ENCODE data around the gene DHX8. TPM values are rescaled to one million over a fixed set of nuclear protein-coding genes. Genes with fewer than 3 reads are reported as not detected.

DHX8 gene
- total and polyA plus RNA-seq, 2 experiments from 2014 or later, result 16.4 to 30.7 TPM

GRCh38 chr17:43542859-43543258 is 59.1 kb downstream of the DHX8 start:
- TF ChIP-seq, protein P1, sequence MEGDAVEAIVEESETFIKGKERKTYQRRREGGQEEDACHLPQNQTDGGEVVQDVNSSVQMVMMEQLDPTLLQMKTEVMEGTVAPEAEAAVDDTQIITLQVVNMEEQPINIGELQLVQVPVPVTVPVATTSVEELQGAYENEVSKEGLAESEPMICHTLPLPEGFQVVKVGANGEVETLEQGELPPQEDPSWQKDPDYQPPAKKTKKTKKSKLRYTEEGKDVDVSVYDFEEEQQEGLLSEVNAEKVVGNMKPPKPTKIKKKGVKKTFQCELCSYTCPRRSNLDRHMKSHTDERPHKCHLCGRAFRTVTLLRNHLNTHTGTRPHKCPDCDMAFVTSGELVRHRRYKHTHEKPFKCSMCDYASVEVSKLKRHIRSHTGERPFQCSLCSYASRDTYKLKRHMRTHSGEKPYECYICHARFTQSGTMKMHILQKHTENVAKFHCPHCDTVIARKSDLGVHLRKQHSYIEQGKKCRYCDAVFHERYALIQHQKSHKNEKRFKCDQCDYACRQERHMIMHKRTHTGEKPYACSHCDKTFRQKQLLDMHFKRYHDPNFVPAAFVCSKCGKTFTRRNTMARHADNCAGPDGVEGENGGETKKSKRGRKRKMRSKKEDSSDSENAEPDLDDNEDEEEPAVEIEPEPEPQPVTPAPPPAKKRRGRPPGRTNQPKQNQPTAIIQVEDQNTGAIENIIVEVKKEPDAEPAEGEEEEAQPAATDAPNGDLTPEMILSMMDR (IDR thresholded peaks at IDR 0.05; ENCODE audit: low read depth, low read length), result no peak
- DNase-seq (ENCODE audit: low read depth in 1 of 2, low spot score in 1 of 2), result no peak
- H3K4me1 ChIP-seq (ENCODE audit: low read depth), result peaks cover 9% of the 10 kb centered on the region
- no peak overlapping the region for H3K4me3 ChIP-seq
- H3K27me3 ChIP-seq, result peaks cover 58% of the 10 kb centered on the region
- H3K27ac ChIP-seq, result no peak overlapping the region
- no peaks in the 10 kb centered on the region for H3K36me3 ChIP-seq
- no peaks in the 10 kb centered on the region for H3K9me3 ChIP-seq (ENCODE audit: low read depth)

GRCh38 chr17:43543300-43543699 is 59.5 kb downstream of the DHX8 start:
- no peak overlapping the region for H3K4me3 ChIP-seq
- H3K27me3 ChIP-seq, result peaks cover 63% of the 10 kb centered on the region
- no peaks in the 10 kb centered on the region for H3K9me3 ChIP-seq (ENCODE audit: low read depth)
- no peak for DNase-seq (ENCODE audit: low read depth in 1 of 2, low spot score in 1 of 2)
- TF ChIP-seq, protein P1 (IDR thresholded peaks at IDR 0.05; ENCODE audit: low read depth, low read length), result no peak
- no peak overlapping the region for H3K27ac ChIP-seq
- H3K4me1 ChIP-seq (ENCODE audit: low read depth), result peaks cover 9% of the 10 kb centered on the region
- H3K36me3 ChIP-seq, result no peaks in the 10 kb centered on the region

GRCh38 chr17:43543771-43544575 is 60.2 kb downstream of the DHX8 start:
- peaks cover 9% of the 10 kb centered on the region for H3K4me1 ChIP-seq (ENCODE audit: low read depth)
- H3K9me3 ChIP-seq (ENCODE audit: low read depth), result no peaks in the 10 kb centered on the region
- TF ChIP-seq, protein P1 (IDR thresholded peaks at IDR 0.05; ENCODE audit: low read depth, low read length), result no peak
- no peak overlapping the region for H3K4me3 ChIP-seq
- DNase-seq (ENCODE audit: low read depth in 1 of 2, low spot score in 1 of 2), result no peak
- peaks cover 63% of the 10 kb centered on the region for H3K27me3 ChIP-seq
- no peak overlapping the region for H3K27ac ChIP-seq
- no peaks in the 10 kb centered on the region for H3K36me3 ChIP-seq

DNA sequence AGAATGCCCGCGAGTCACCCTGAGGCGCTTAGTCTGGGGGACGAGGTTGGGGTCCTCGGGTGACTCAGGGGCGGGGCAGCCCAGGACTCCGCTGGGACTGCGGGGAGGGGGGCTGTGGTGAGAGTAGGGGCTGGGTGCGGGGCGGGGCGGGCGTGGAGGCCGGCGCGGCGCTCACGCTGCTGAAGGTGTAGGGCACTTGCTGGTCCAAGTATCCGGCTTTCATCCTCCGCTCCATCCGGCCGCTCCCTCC is 61.5 kb downstream of the DHX8 start:
- peak; percentile 20 to 35 for DNase-seq (ENCODE audit: low read depth in 1 of 2, low spot score in 1 of 2)
- Histone ChIP-seq H3K27me3 (peaks cover 63% of the 10 kb centered on the region), H3K4me3 (peak overlapping the region; percentile 38), H3K9me3 (ENCODE audit: low read depth) (no peaks in the 10 kb centered on the region), H3K36me3 (no peaks in the 10 kb centered on the region), H3K27ac (no peak overlapping the region), H3K4me1 (ENCODE audit: low read depth) (peaks cover 9% of the 10 kb centered on the region)
- TF ChIP-seq, protein P1 (IDR thresholded peaks at IDR 0.05; ENCODE audit: low read depth, low read length), result no peak

DNA sequence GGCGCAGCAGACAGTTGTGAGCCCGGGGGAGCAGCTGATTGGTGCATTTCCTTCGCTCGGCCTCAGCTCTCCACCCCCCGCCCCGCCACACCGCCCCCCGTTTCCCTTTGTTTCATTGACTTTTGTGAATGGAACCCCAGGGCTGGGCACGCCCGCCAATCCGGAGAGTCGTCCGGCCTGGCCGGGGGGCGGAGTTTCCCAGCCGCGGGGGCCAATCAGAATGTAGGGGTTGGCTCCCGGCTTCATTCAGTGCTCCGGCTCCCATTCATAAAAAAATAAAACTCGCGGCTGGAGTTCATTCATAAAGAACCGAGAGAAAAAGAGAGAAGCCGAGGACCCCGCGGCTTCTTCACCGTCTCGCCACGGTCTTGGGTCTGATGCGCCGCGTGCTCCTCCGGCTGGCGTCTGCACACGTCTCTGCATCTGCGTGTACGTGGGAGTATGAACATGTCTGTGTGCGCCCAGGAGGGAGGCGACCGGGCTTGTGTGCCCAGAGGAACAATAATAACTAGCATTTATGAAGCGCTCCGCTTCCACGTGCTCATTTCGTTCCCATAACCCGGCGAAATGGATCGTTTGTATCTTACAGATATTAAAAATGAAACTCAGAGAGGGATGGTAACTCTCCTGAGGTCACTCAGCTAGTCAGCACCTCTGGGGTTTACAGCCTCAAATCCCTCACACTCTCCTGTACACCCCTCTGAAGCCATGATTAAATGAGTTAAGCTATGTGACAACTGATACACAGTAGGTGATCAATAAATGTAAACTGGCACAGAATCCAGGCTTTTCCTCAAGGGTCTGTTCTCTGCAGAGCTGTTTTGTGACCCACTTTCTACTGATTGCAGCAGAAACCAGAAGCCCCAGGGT is 62.8 kb downstream of the DHX8 start, which contains the start of gene ETV4:
Gene ETV4 (minus strand): TSS at position 22 of the 870 bp plus-strand sequence. CDS start 723 bp downstream, outside the sequence.
- H3K9me3 ChIP-seq (ENCODE audit: low read depth), result no peaks in the 10 kb centered on the region
- H3K4me1 ChIP-seq (ENCODE audit: low read depth), result peaks cover 10% of the 10 kb centered on the region
- H3K27ac ChIP-seq, result no peak within 1 kb of the TSS
- peaks cover 63% of the 10 kb centered on the region for H3K27me3 ChIP-seq
- H3K36me3 ChIP-seq, result no peaks in the 10 kb centered on the region
- peak; percentile 91 to 94 for DNase-seq (ENCODE audit: low read depth in 1 of 2, low spot score in 1 of 2)
- H3K4me3 ChIP-seq, result peak within 1 kb of the TSS; percentile 38
- TF ChIP-seq, protein P1 (IDR thresholded peaks at IDR 0.05; ENCODE audit: low read depth, low read length), result no peak
